ENCODE data around the gene OXSR1.
"Not testable (repeated sequence)": the region's sequence is repeated elsewhere in the genome, so short reads cannot be mapped to it uniquely, and the experiment has no call there.

OXSR1 gene

GRCh38 chr3:38173834-38174418 is 8.6 kb downstream of the OXSR1 start:
- Histone ChIP-seq H3K4me1 (ENCODE audit: insufficient read depth, insufficient read length) (no peaks in the 10 kb centered on the region), H3K27me3 (ENCODE audit: insufficient read depth, insufficient read length) (no peaks in the 10 kb centered on the region), H3K36me3 (ENCODE audit: insufficient read depth, insufficient read length, low read length) (peaks cover under 1% of the 10 kb centered on the region), H3K4me3 (ENCODE audit: insufficient read length, low read depth) (no peak overlapping the region), H3K9me3 (ENCODE audit: insufficient read depth, low read length) (no peaks in the 10 kb centered on the region), H3K9ac (ENCODE audit: insufficient read length, low read depth) (no peak overlapping the region)
- no peak for DNase-seq (ENCODE audit: low read depth, low spot score)
- no peak for TF ChIP-seq SUZ12 (IDR thresholded peaks at IDR 0.05; ENCODE audit: extremely low read depth, insufficient read depth, insufficient read length)
- no peak for TF ChIP-seq YY1 (IDR thresholded peaks at IDR 0.05; ENCODE audit: insufficient read depth, insufficient read length)
- no peak for TF ChIP-seq ZNF274 (IDR thresholded peaks at IDR 0.05; ENCODE audit: low read depth, low read length)

DNA sequence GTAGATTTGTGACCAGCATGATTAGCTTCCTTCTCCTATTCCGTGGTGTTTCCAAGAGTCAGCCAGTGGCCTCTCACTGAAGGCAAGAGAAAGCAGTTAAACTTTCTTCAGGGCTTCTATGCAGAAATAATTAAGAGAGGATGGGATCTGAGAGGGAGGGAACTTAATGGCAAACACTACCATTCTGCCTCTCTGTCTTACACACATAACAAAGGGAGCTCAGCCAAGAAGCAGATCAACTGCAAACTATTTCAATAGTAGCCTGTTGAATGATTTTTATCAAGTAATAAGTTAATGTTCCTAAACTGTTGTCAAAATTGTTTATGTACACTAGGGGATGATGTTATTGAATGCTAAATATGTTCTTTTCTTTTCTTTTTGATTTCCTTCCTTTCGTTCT is 11.8 kb downstream of the OXSR1 start:
- TF ChIP-seq ZNF274 (IDR thresholded peaks at IDR 0.05; ENCODE audit: low read depth, low read length) (no peak), SUZ12 (IDR thresholded peaks at IDR 0.05; ENCODE audit: extremely low read depth, insufficient read depth, insufficient read length) (no peak), YY1 (IDR thresholded peaks at IDR 0.05; ENCODE audit: insufficient read depth, insufficient read length) (no peak)
- Histone ChIP-seq H3K27me3 (ENCODE audit: insufficient read depth, insufficient read length) (no peaks in the 10 kb centered on the region), H3K4me1 (ENCODE audit: insufficient read depth, insufficient read length) (no peaks in the 10 kb centered on the region)

GRCh38 chr3:38186781-38187180 is 21.4 kb downstream of the OXSR1 start:
- H3K4me1 ChIP-seq (ENCODE audit: insufficient read depth, insufficient read length), result no peaks in the 10 kb centered on the region
- peaks cover 60% of the 10 kb centered on the region for H3K36me3 ChIP-seq (ENCODE audit: insufficient read depth, insufficient read length, low read length)
- no peak for DNase-seq (ENCODE audit: low read depth, low spot score)
- H3K9ac ChIP-seq (ENCODE audit: insufficient read length, low read depth), result no peak overlapping the region
- TF ChIP-seq YY1 (IDR thresholded peaks at IDR 0.05; ENCODE audit: insufficient read depth, insufficient read length) (no peak), ZNF274 (IDR thresholded peaks at IDR 0.05; ENCODE audit: low read depth, low read length) (no peak), SUZ12 (IDR thresholded peaks at IDR 0.05; ENCODE audit: extremely low read depth, insufficient read depth, insufficient read length) (no peak)
- no peaks in the 10 kb centered on the region for H3K27me3 ChIP-seq (ENCODE audit: insufficient read depth, insufficient read length)
- H3K4me3 ChIP-seq (ENCODE audit: insufficient read length, low read depth), result no peak overlapping the region
- no peaks in the 10 kb centered on the region for H3K9me3 ChIP-seq (ENCODE audit: insufficient read depth, low read length)

More for the DNA sequence above, 11.8 kb downstream of the OXSR1 start:
- Histone ChIP-seq H3K9ac (ENCODE audit: insufficient read length, low read depth) (no peak overlapping the region), H3K4me3 (ENCODE audit: insufficient read length, low read depth) (no peak overlapping the region), H3K36me3 (ENCODE audit: insufficient read depth, insufficient read length, low read length) (peaks cover 5% of the 10 kb centered on the region), H3K9me3 (ENCODE audit: insufficient read depth, low read length) (no peaks in the 10 kb centered on the region)
- DNase-seq (ENCODE audit: low read depth, low spot score), result no peak

GRCh38 chr3:38190481-38190881 is 25.1 kb downstream of the OXSR1 start:
- Histone ChIP-seq H3K27me3 (ENCODE audit: insufficient read depth, insufficient read length) (no peaks in the 10 kb centered on the region), H3K9me3 (ENCODE audit: insufficient read depth, low read length) (no peaks in the 10 kb centered on the region), H3K36me3 (ENCODE audit: insufficient read depth, insufficient read length, low read length) (peaks cover 57% of the 10 kb centered on the region), H3K4me1 (ENCODE audit: insufficient read depth, insufficient read length) (no peaks in the 10 kb centered on the region), H3K9ac (ENCODE audit: insufficient read length, low read depth) (no peak overlapping the region), H3K4me3 (ENCODE audit: insufficient read length, low read depth) (no peak overlapping the region)
- TF ChIP-seq ZNF274 (IDR thresholded peaks at IDR 0.05; ENCODE audit: low read depth, low read length) (no peak), SUZ12 (IDR thresholded peaks at IDR 0.05; ENCODE audit: extremely low read depth, insufficient read depth, insufficient read length) (no peak), YY1 (IDR thresholded peaks at IDR 0.05; ENCODE audit: insufficient read depth, insufficient read length) (no peak)
- no peak for DNase-seq (ENCODE audit: low read depth, low spot score)

GRCh38 chr3:38202931-38203330 is 37.6 kb downstream of the OXSR1 start:
- H3K4me3 ChIP-seq (ENCODE audit: insufficient read length, low read depth); H3K27me3 ChIP-seq (ENCODE audit: insufficient read depth, insufficient read length); H3K4me1 ChIP-seq (ENCODE audit: insufficient read depth, insufficient read length); H3K9ac ChIP-seq (ENCODE audit: insufficient read length, low read depth); H3K9me3 ChIP-seq (ENCODE audit: insufficient read depth, low read length); DNase-seq (ENCODE audit: low read depth, low spot score): not testable (repeated sequence)
- peaks cover 46% of the 10 kb centered on the region for H3K36me3 ChIP-seq (ENCODE audit: insufficient read depth, insufficient read length, low read length)

GRCh38 chr3:38203690-38204089 is 38.4 kb downstream of the OXSR1 start:
- DNase-seq (ENCODE audit: low read depth, low spot score), result no peak
- H3K4me3 ChIP-seq (ENCODE audit: insufficient read length, low read depth), result no peak overlapping the region
- peaks cover 5% of the 10 kb centered on the region for H3K4me1 ChIP-seq (ENCODE audit: insufficient read depth, insufficient read length)
- peaks cover 44% of the 10 kb centered on the region for H3K36me3 ChIP-seq (ENCODE audit: insufficient read depth, insufficient read length, low read length)
- TF ChIP-seq ZNF274 (IDR thresholded peaks at IDR 0.05; ENCODE audit: low read depth, low read length) (no peak), YY1 (IDR thresholded peaks at IDR 0.05; ENCODE audit: insufficient read depth, insufficient read length) (no peak), SUZ12 (IDR thresholded peaks at IDR 0.05; ENCODE audit: extremely low read depth, insufficient read depth, insufficient read length) (no peak)
- no peaks in the 10 kb centered on the region for H3K9me3 ChIP-seq (ENCODE audit: insufficient read depth, low read length)
- H3K27me3 ChIP-seq (ENCODE audit: insufficient read depth, insufficient read length), result no peaks in the 10 kb centered on the region
- H3K9ac ChIP-seq (ENCODE audit: insufficient read length, low read depth), result no peak overlapping the region

DNA sequence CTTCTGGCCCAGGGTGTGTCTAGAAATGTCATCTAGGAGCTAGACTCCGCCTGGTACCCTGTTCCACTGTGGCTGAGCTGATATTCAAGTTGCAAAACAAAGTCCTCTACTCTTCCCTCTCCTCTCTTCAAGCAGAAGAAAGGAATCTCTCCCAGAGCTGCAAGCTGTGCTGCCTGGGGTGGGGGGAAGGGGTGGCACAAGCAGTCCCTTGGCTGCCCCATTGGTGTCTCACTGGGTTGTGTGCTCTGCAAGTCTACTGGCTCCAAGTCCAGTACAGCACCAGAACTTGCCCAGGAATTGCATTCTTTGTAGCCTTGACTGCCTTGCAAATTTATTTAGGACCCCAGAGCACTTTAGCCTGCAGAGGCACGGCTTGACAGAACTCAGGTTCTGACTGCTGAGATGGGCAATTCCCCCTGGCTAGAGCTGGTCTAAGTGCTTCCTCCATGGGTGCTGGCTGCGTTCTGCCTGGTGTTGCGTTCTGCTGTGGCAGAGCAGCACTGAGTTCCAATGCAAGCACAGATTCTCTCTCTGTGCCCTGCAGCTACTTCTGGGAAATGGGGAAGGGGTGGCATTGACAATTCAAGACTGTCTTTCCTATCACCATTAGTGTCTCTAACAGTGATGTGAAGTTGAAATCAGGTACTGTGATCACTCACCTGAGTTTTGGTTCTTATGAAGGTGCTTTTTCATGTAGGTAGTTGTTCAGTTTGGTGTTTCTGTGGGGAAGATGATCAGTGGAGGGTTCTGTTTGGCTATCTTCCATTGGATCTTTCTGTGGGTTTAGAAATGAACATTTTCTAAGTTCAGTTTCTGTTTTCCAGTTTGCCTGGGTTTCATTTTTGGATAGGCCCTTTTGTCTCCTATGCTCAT is 39.5 kb downstream of the OXSR1 start:
- peaks cover 5% of the 10 kb centered on the region for H3K4me1 ChIP-seq (ENCODE audit: insufficient read depth, insufficient read length)
- DNase-seq (ENCODE audit: low read depth, low spot score), result no peak
- no peak overlapping the region for H3K4me3 ChIP-seq (ENCODE audit: insufficient read length, low read depth)
- H3K9me3 ChIP-seq (ENCODE audit: insufficient read depth, low read length), result no peaks in the 10 kb centered on the region
- TF ChIP-seq ZNF274 (IDR thresholded peaks at IDR 0.05; ENCODE audit: low read depth, low read length) (no peak), SUZ12 (IDR thresholded peaks at IDR 0.05; ENCODE audit: extremely low read depth, insufficient read depth, insufficient read length) (no peak), YY1 (IDR thresholded peaks at IDR 0.05; ENCODE audit: insufficient read depth, insufficient read length) (no peak)
- H3K27me3 ChIP-seq (ENCODE audit: insufficient read depth, insufficient read length), result no peaks in the 10 kb centered on the region
- H3K9ac ChIP-seq (ENCODE audit: insufficient read length, low read depth), result no peak overlapping the region
- H3K36me3 ChIP-seq (ENCODE audit: insufficient read depth, insufficient read length, low read length), result peaks cover 33% of the 10 kb centered on the region

Measured in NT2/D1 (cell line).